Prostate gland (tissue), 2 donors: Measurements from ENCODE around the gene MACC1. TPM values are rescaled to one million over a fixed set of nuclear protein-coding genes. Genes with fewer than 3 reads are reported as not detected.

Experiments used
- DNase-seq: peaks from one replicate; pipeline ENCODE4 v3.0.0-alpha.2; 2019; ENCODE audit warnings: low spot score
- H3K27ac ChIP-seq, 2 donors: fragments of 200-600 bp; sonication (generic); 2 replicates each; pipeline ENCODE4 v1.5.1; 2017 to 2019
- H3K27me3 ChIP-seq: fragments of 200-600 bp; sonication (generic); replicated peaks from 2 replicates; pipeline ENCODE4 v1.5.1; 2019; ENCODE audit not compliant: insufficient read depth
- H3K36me3 ChIP-seq, 2 donors: fragments of 200-600 bp; sonication (generic); 1 replicate in 1 of 2; 2 replicates in 1 of 2; pipeline versions ENCODE4 v1.5.1 to v1.8.1; 2017 to 2019
- H3K4me1 ChIP-seq: fragments of 200-600 bp; sonication (generic); replicated peaks from 2 replicates; pipeline ENCODE4 v1.5.1; 2019
- H3K4me3 ChIP-seq, 2 donors: fragments of 200-600 bp; sonication (generic); 2 replicates each; pipeline ENCODE4 v1.5.1; 2017 to 2019
- H3K9me3 ChIP-seq: fragments of 200-600 bp; sonication (generic); 2 replicates; pipeline ENCODE4 v1.5.1; 2017
- POLR2A ChIP-seq: fragments of 450-650 bp; IDR thresholded peaks from one replicate; pipeline ENCODE4 v1.6.1; 2016; ENCODE audit warnings: antibody characterized with exemption, mild to moderate bottlenecking
- POLR2AphosphoS5 ChIP-seq: sonication (generic); formaldehyde crosslinking; IDR thresholded peaks from one replicate; pipeline ENCODE4 v1.6.1; 2017; ENCODE audit warnings: antibody characterized with exemption
- WGBS: methylation state at CpG from one replicate; pipeline ENCODE4 v1.1.5; 2018; 5-methylcytosine and 5-hydroxymethylcytosine counted together
- intact Hi-C: fragments of 100-400 bp; cut with DNase I; formaldehyde crosslinking; loops from one replicate; pipeline ENCODE4 v1.14.2; 2022
- total RNA-seq, 2 donors: library from RNA; depleted of rRNA; stranded (reverse); fragments of >200 nt; gene quantifications; one replicate each; pipeline ENCODE4 v1.1.0, GENCODE V29; 2016
- TF ChIP-seq, protein P1 (sequence below), 4 experiments: fragments of 200-600 bp in 2 of 4; fragments of 450-650 bp in 2 of 4; sonication (generic) in 2 of 4; IDR thresholded peaks; 1 replicate in 3 of 4; 2 replicates in 1 of 4; pipeline ENCODE4 v1.5.1; 2016 to 2019; ENCODE audit warnings: antibody characterized with exemption in 4 of 4, mild to moderate bottlenecking in 2 of 4, moderate library complexity in 2 of 4

MACC1 gene
- total RNA-seq, 2 donors from 2014 or later, result 3.0 to 3.4 TPM

DNA sequence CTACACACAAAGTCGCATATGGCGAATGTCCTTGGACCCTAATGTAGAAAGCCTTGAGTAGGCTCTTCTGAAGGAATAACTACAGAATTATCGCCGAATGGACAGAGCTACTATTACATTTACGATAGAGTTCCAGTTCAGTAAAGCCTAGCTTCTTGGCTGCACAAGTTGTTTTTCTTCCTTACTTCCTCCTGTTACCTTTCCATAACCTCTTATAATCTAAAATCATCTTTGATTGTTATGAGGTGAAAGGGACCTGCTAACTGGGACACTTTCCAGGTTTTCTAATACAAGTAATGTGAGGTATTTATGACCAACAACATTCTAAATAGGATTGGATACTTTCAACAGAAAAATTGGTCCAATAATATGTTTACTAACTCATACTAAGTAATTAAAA is 31.2 kb downstream of the MACC1 start:
- no peaks in the 10 kb centered on the region for H3K4me1 ChIP-seq
- H3K27me3 ChIP-seq, result no peaks in the 10 kb centered on the region
- WGBS, result 59% methylated on average over 5 of the region's 5 CpGs
- H3K36me3 ChIP-seq, result no peaks in the 10 kb centered on the region
- DNase-seq, result no peak
- no peaks in the 10 kb centered on the region for H3K9me3 ChIP-seq
- H3K27ac ChIP-seq, result no peak overlapping the region
- intact Hi-C loops, result no loop called here
- peak; percentile 14 for TF ChIP-seq POLR2AphosphoS5
- TF ChIP-seq POLR2A, result no peak
- H3K4me3 ChIP-seq, result no peak overlapping the region

DNA sequence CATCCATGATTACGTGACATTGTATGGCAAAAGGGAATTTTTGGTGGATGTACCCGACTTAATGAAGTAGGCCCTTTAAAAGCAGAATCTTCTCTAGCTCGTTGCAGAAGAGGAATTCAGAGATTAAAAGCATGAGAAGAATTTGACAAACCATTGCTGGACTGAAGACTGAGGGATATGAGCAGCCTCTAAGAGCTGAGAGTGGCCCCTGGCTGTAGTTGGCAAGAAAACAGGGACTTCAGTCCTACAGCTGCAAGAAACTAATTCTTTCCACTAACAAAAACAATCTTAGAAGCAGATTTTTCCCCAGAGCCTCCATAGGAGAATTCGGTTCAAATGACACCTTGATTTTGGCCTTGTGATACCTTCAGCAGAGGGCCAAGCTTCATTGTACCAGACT is 34.1 kb downstream of the MACC1 start:
- no peaks in the 10 kb centered on the region for H3K36me3 ChIP-seq
- intact Hi-C loops, result no loop called here
- no peak overlapping the region for H3K27ac ChIP-seq
- H3K27me3 ChIP-seq, result no peaks in the 10 kb centered on the region
- TF ChIP-seq, protein P1, sequence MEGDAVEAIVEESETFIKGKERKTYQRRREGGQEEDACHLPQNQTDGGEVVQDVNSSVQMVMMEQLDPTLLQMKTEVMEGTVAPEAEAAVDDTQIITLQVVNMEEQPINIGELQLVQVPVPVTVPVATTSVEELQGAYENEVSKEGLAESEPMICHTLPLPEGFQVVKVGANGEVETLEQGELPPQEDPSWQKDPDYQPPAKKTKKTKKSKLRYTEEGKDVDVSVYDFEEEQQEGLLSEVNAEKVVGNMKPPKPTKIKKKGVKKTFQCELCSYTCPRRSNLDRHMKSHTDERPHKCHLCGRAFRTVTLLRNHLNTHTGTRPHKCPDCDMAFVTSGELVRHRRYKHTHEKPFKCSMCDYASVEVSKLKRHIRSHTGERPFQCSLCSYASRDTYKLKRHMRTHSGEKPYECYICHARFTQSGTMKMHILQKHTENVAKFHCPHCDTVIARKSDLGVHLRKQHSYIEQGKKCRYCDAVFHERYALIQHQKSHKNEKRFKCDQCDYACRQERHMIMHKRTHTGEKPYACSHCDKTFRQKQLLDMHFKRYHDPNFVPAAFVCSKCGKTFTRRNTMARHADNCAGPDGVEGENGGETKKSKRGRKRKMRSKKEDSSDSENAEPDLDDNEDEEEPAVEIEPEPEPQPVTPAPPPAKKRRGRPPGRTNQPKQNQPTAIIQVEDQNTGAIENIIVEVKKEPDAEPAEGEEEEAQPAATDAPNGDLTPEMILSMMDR (IDR thresholded peaks at IDR 0.05), result no peak
- TF ChIP-seq POLR2AphosphoS5 (no peak), POLR2A (no peak)
- 77% methylated on average over 4 of the region's 4 CpGs for WGBS
- no peaks in the 10 kb centered on the region for H3K4me1 ChIP-seq
- no peaks in the 10 kb centered on the region for H3K9me3 ChIP-seq
- no peak for DNase-seq
- no peak overlapping the region for H3K4me3 ChIP-seq

DNA sequence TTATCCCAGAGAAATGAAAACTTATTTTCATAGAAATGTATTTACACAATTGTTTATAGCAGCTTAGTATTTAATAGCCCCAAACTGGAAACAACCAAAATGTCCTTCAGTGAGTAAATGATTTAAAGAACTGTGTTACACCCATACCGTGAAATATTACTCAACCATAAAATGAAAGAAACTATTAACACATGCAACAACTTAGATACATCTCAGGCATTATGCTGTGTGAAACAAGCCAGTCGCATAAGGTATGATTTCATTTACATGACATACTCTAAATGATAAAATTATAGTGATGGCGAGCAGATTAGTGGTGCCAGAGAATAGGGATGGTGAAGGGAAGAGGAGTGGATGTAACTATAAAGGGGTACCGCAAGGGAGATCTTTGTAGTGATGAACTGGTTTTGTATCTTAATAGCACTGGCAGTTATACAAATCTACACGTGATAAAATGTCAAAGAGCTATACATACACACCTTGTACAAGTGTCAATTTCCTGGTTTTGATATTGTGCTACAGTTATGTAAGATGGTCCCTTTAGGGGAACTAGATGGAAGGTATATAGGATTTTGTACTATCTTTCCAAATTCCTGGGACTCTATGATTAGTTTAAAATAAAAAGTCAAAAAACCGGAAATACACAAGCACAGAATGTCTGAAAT is 40.5 kb downstream of the MACC1 start:
- H3K9me3 ChIP-seq, result no peaks in the 10 kb centered on the region
- TF ChIP-seq POLR2AphosphoS5 (no peak), POLR2A (no peak)
- TF ChIP-seq, protein P1 (IDR thresholded peaks at IDR 0.05), result no peak
- intact Hi-C loops, result loop anchor here (10.0 kb wide), 1 partner anchor 192 kb away; no protein-coding TSS in a partner anchor

DNA sequence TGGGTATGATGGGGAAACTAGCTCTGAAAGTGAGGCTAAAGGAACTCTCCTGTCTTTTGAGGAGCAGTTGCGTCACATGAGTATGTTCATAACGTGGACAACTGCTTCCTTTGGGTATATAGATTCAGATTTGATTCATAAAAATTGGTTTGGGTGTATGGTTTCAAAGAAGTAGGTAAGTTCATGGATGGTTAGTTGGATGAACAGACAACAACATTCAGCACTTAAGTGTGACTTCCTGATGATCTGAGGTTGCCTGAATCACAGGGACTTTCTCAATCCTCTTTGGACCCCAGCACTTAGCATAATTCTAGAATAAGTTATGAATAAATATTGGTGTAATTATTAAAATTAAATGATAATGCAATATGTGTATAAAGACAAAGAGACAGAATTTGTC is 43.4 kb downstream of the MACC1 start:
- no peaks in the 10 kb centered on the region for H3K27me3 ChIP-seq
- no peaks in the 10 kb centered on the region for H3K4me1 ChIP-seq
- no peak for DNase-seq
- H3K4me3 ChIP-seq, result no peak overlapping the region
- TF ChIP-seq, protein P1 (IDR thresholded peaks at IDR 0.05), result no peak
- TF ChIP-seq POLR2AphosphoS5 (no peak), POLR2A (no peak)
- intact Hi-C loops, result loop anchor here (2.0 to 10.0 kb wide), 3 partner anchors 189 to 429 kb away; no protein-coding TSS in a partner anchor
- H3K9me3 ChIP-seq, result no peaks in the 10 kb centered on the region
- H3K27ac ChIP-seq, result no peak overlapping the region
- H3K36me3 ChIP-seq, result no peaks in the 10 kb centered on the region
- WGBS, result 85% methylated on average over 2 of the region's 2 CpGs

More for the DNA sequence above, 40.5 kb downstream of the MACC1 start:
- 73% methylated on average over 6 of the region's 6 CpGs for WGBS
- no peak overlapping the region for H3K27ac ChIP-seq
- no peaks in the 10 kb centered on the region for H3K4me1 ChIP-seq
- H3K27me3 ChIP-seq, result no peaks in the 10 kb centered on the region
- H3K4me3 ChIP-seq, result no peak overlapping the region
- H3K36me3 ChIP-seq, result no peaks in the 10 kb centered on the region
- no peak for DNase-seq

DNA sequence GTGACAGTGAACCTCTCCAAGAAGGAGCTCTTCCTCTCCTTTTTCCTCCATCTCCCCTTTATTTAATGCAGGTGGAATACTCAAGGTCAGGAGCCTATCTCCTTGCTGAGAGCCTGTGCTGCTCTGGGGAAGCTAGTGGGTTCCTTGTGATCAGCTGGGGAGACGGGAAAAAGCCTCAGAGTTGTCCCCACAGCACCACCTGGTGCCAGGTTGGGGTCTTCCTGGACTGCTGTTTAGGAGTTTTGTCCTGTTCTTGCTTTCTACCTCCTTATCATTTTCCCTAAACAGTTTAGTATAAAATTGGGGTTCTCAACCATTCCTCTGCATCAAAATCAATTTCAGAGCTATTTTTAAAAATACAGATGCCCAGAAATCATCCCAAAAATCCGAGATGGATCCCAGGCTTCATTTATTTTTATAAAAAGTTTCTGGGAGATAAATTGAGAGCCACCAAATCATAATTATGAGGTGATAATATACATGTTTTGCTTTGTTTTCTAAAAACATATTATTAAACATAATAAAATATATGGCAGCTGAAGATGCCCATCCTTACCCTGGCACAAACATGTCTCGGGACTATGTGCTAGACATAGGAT is 44.3 kb downstream of the MACC1 start:
- DNase-seq, result peak; percentile 38
- Histone ChIP-seq H3K9me3 (no peaks in the 10 kb centered on the region), H3K27me3 (no peaks in the 10 kb centered on the region), H3K4me3 (no peak overlapping the region), H3K36me3 (no peaks in the 10 kb centered on the region), H3K27ac (no peak overlapping the region), H3K4me1 (no peaks in the 10 kb centered on the region)
- WGBS, result 45% methylated on average over 3 of the region's 3 CpGs
- intact Hi-C loops, result loop anchor here (2.0 to 10.0 kb wide), 3 partner anchors 188 to 428 kb away; no protein-coding TSS in a partner anchor
- TF ChIP-seq POLR2AphosphoS5 (no peak), POLR2A (no peak)
- TF ChIP-seq, protein P1 (IDR thresholded peaks at IDR 0.05), result peak in 3 of 4 experiments; percentile 35 to 52 (median 47)
